K562 (cell line): ENCODE results near the gene FGF21. TPM values are rescaled to one million over a fixed set of nuclear protein-coding genes. Genes with fewer than 3 reads are reported as not detected.

Experiments
- ASH1L ChIP-seq: fragments of 450-650 bp; IDR thresholded peaks from 2 replicates; pipeline ENCODE4 v1.6.1; 2018; ENCODE audit warnings: borderline replicate concordance, mild to moderate bottlenecking, low read depth; ENCODE audit not compliant: partially characterized antibody
- BACH1 ChIP-seq: fragments of 200-800 bp; sonication (Bioruptor generic); IDR thresholded peaks from 2 replicates; pipeline ENCODE4 v1.6.1; 2016; ENCODE audit warnings: missing genetic modification characterization, missing compliant biosample characterization
- BHLHE40 ChIP-seq: IDR thresholded peaks from 2 replicates; pipeline ENCODE4 v1.6.1; 2011; ENCODE audit warnings: low read length, improper control_type of control experiment
- BRD4 ChIP-seq: fragments of 200-600 bp; sonication (generic); IDR thresholded peaks from 2 replicates; pipeline ENCODE4 v1.6.1; 2017; ENCODE audit warnings: inconsistent platforms
- CBX5 ChIP-seq: IDR thresholded peaks from 2 replicates; pipeline ENCODE4 v1.6.1; 2014; ENCODE audit warnings: low read depth, borderline replicate concordance
- DDX20 ChIP-seq: fragments of 450-650 bp; IDR thresholded peaks from 2 replicates; pipeline ENCODE4 v1.6.1; 2016; ENCODE audit warnings: missing genetic modification characterization, low read depth, mild to moderate bottlenecking, missing compliant biosample characterization, moderate library complexity
- EHMT2 ChIP-seq: fragments of 450-650 bp; IDR thresholded peaks from 2 replicates; pipeline ENCODE4 v1.6.1; 2018; ENCODE audit warnings: antibody characterized with exemption
- GMEB1 ChIP-seq: fragments of 250-450 bp; sonication (Bioruptor Pico); IDR thresholded peaks from 2 replicates; pipeline ENCODE4 v1.4.0; 2020; ENCODE audit warnings: mild to moderate bottlenecking
- HDAC8 ChIP-seq: fragments of 450-650 bp; IDR thresholded peaks from 2 replicates; pipeline ENCODE4 v1.6.1; 2016; ENCODE audit warnings: mild to moderate bottlenecking, missing genetic modification characterization, moderate library complexity, missing compliant biosample characterization
- LCOR ChIP-seq: sonication (generic); formaldehyde crosslinking; IDR thresholded peaks from 2 replicates; pipeline ENCODE4 v1.8.0; 2022; ENCODE audit warnings: mild to moderate bottlenecking, missing genetic modification reagents
- MAZ ChIP-seq, 2 experiments: fragments of 450-650 bp in 1 of 2; sonication (generic) in 1 of 2; formaldehyde crosslinking; IDR thresholded peaks in 1 of 2; conservative IDR thresholded peaks in 1 of 2; 2 replicates each; pipeline versions ENCODE4 v1.4.0 to v1.5.0; 2020; ENCODE audit warnings: mild to moderate bottlenecking in 1 of 2, missing genetic modification reagents in 1 of 2
- MEIS2 ChIP-seq: fragments of 450-650 bp; IDR thresholded peaks from 2 replicates; pipeline ENCODE4 v1.6.1; 2014; ENCODE audit warnings: mild to moderate bottlenecking; ENCODE audit not compliant: partially characterized antibody
- POU5F1 ChIP-seq: fragments of 150-350 bp; IDR thresholded peaks from 2 replicates; pipeline ENCODE4 v1.6.1; 2014; ENCODE audit warnings: borderline replicate concordance, low read length, low read depth, mild to moderate bottlenecking; ENCODE audit not compliant: partially characterized antibody
- PYGO2 ChIP-seq: fragments of 450-650 bp; IDR thresholded peaks from 2 replicates; pipeline ENCODE4 v1.6.1; 2016; ENCODE audit warnings: mild to moderate bottlenecking, missing genetic modification characterization, moderate library complexity, missing compliant biosample characterization
- RBM17 ChIP-seq: fragments of 200-400 bp; formaldehyde crosslinking; IDR thresholded peaks from 2 replicates; pipeline ENCODE4 v1.6.1; 2017; ENCODE audit warnings: low read depth, mild to moderate bottlenecking, low read length, borderline replicate concordance
- RFX7 ChIP-seq: fragments of 250-450 bp; sonication (Bioruptor Pico); IDR thresholded peaks from 2 replicates; pipeline ENCODE4 v1.5.1; 2021; ENCODE audit warnings: mild to moderate bottlenecking
- SMARCA4 ChIP-seq: fragments of 450-650 bp; IDR thresholded peaks from 2 replicates; pipeline ENCODE4 v1.6.1; 2016
- SNRNP70 ChIP-seq: fragments of 200-400 bp; formaldehyde crosslinking; optimal IDR thresholded peaks from 2 replicates; pipeline ENCODE3; 2017; ENCODE audit warnings: low read depth, low read length
- THAP12 ChIP-seq: fragments of 250-450 bp; sonication (Bioruptor Pico); IDR thresholded peaks from 2 replicates; pipeline ENCODE4 v1.9.0; 2021; ENCODE audit warnings: mild to moderate bottlenecking, inconsistent platforms
- XRCC3 ChIP-seq: fragments of 450-650 bp; IDR thresholded peaks from 2 replicates; pipeline ENCODE4 v1.6.1; 2017; ENCODE audit warnings: mild to moderate bottlenecking, moderate library complexity
- ZKSCAN3 ChIP-seq: fragments of 250-450 bp; sonication (Bioruptor Pico); IDR thresholded peaks from 2 replicates; pipeline ENCODE4 v1.4.0; 2020
- ZNF311 ChIP-seq: fragments of 250-450 bp; sonication (Bioruptor Pico); IDR thresholded peaks from 2 replicates; pipeline ENCODE4 v1.4.0; 2020; ENCODE audit warnings: mild to moderate bottlenecking, moderate library complexity
- ZNF655 ChIP-seq: fragments of 250-450 bp; sonication (Bioruptor Pico); IDR thresholded peaks from 2 replicates; pipeline ENCODE4 v1.5.0; 2021
- polyA plus RNA-seq, 8 experiments: library from polyadenylated mRNA; depleted of rRNA in 4 of 8; stranded (reverse) in 5 of 8; unstranded in 3 of 8; fragments of >200 nt; fragmentation: Nextera tagmentation in 2 of 8; fragmentation: Illumina TruSeq in 1 of 8; extraction: Ambion mirVana in 2 of 8; extraction: Trizol in 1 of 8; gene quantifications; 2 replicates each; pipeline versions ENCODE4 v1.2.1 to v1.2.3, GENCODE V29; 2011 to 2014; ENCODE audit warnings: inconsistent platforms in 1 of 8, missing spikeins in 1 of 8
- total RNA-seq, 7 experiments: library from RNA; depleted of rRNA in 6 of 7; stranded (reverse); fragments of >200 nt in 6 of 7; fragmentation: Illumina TruSeq in 2 of 7; extraction: Trizol in 2 of 7; gene quantifications; 2 replicates each; pipeline versions ENCODE4 v1.2.1 to v1.2.3, GENCODE V29; 2011 to 2021; ENCODE audit warnings: low replicate concordance in 1 of 7
- TF ChIP-seq, protein P1 (sequence below): fragments of 450-650 bp; IDR thresholded peaks from 2 replicates; pipeline ENCODE4 v1.6.1; 2016; ENCODE audit warnings: antibody characterized with exemption

The FGF21 gene
- total and polyA plus RNA-seq, 9 of the 15 experiments (the other 6 are each of a cell fraction or from before 2014, with no cell fraction given), result 0.04 to 0.77 (median 0.09) TPM; not detected in 6

GRCh38 chr19:48720613-48721296 lies 34.6 kb upstream of the FGF21 start (continued):
- TF ChIP-seq GMEB1 (CRISPR knock-in tag), result 0 out of 2 replicates have a peak, but pooled peaks have one; percentile 45
- TF ChIP-seq ASH1L, result peak; percentile 79
- no peak for TF ChIP-seq SMARCA4
- TF ChIP-seq XRCC3, result no peak
- no peak for TF ChIP-seq PYGO2 (tag)
- no peak for TF ChIP-seq POU5F1
- TF ChIP-seq DDX20, result no peak
- no peak for TF ChIP-seq RFX7 (CRISPR knock-in tag)
- TF ChIP-seq BRD4, result no peak
- no peak for TF ChIP-seq CBX5
- TF ChIP-seq ZKSCAN3 (CRISPR knock-in tag), result no peak
- TF ChIP-seq HDAC8 (tag), result 0 out of 2 replicates have a peak, but pooled peaks have one; percentile 24
- TF ChIP-seq SNRNP70, result no peak
- TF ChIP-seq RBM17, result no peak
- peak; percentile 81 for TF ChIP-seq BHLHE40
- TF ChIP-seq LCOR (CRISPR knock-in tag), result peak; percentile 74; the same call in 1 of the 2 replicates
- no peak for TF ChIP-seq ZNF311 (CRISPR knock-in tag)
- TF ChIP-seq MEIS2, result peak; percentile 71
- TF ChIP-seq, protein P1, sequence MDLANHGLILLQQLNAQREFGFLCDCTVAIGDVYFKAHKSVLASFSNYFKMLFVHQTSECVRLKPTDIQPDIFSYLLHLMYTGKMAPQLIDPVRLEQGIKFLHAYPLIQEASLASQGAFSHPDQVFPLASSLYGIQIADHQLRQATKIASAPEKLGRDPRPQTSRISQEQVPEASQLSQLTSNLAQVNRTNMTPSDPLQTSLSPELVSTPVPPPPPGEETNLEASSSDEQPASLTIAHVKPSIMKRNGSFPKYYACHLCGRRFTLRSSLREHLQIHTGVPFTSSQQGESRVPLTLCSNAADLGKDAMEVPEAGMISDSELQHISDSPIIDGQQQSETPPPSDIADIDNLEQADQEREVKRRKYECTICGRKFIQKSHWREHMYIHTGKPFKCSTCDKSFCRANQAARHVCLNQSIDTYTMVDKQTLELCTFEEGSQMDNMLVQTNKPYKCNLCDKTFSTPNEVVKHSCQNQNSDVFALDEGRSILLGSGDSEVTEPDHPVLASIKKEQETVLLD, result peak; percentile 83
- TF ChIP-seq ZNF655, result no peak
- peak; percentile 72; the same call in 1 of the 2 replicates for TF ChIP-seq BACH1 (tag)
- TF ChIP-seq THAP12 (CRISPR knock-in tag), result no peak
- peak; percentile 58 to 74; a peak in 3 of 4 replicates for TF ChIP-seq MAZ (CRISPR knock-in tag; conservative IDR thresholded peaks at IDR 0.05 in 1 of 2, IDR thresholded peaks at IDR 0.05 in 1 of 2)
- no peak for TF ChIP-seq EHMT2
